C4-2B (cell line): Measurements from ENCODE around the gene BIRC2.

Experiments
- H3K27ac ChIP-seq: fragments of 450-650 bp; 2 replicates; pipeline ENCODE4 v1.5.1; 2017
- CTCF ChIP-seq: fragments of 450-650 bp; conservative IDR thresholded peaks from 2 replicates; pipeline ENCODE4 v1.5.1; 2017; ENCODE audit warnings: mild to moderate bottlenecking
- ZFX ChIP-seq: fragments of 450-650 bp; IDR thresholded peaks from 2 replicates; pipeline ENCODE4 v1.6.1; 2017

BIRC2 gene

DNA sequence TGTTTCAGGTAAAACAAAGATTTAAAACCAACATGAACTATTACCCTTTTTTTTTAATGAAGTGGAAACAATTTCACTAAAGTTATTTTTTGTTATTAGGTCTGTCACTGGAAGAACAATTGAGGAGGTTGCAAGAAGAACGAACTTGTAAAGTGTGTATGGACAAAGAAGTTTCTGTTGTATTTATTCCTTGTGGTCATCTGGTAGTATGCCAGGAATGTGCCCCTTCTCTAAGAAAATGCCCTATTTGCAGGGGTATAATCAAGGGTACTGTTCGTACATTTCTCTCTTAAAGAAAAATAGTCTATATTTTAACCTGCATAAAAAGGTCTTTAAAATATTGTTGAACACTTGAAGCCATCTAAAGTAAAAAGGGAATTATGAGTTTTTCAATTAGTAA is 30.9 kb downstream of the BIRC2 start:
- no peak for TF ChIP-seq ZFX
- TF ChIP-seq CTCF, result no peak
- no peak overlapping the region for H3K27ac ChIP-seq

DNA sequence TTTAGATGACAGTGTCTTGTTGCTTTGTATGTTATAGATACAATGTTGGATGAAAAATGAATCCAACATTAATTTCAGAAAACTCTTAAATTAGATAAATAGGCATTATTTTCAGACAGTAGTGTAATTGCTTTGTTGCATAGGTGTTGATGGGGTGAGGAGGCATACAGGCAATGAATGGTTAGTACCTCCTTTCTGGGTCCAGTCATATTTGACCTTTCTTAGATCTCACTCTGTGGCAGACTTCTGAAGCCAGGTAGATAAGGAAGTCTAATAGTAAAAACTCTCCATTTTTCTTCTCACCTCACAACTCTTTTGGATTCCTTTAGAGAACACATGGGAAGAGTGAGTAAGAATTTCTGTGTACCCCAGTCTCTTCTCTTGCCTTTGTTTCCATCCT is 31.8 kb downstream of the BIRC2 start:
- TF ChIP-seq CTCF (no peak), ZFX (no peak)
- no peak overlapping the region for H3K27ac ChIP-seq

DNA sequence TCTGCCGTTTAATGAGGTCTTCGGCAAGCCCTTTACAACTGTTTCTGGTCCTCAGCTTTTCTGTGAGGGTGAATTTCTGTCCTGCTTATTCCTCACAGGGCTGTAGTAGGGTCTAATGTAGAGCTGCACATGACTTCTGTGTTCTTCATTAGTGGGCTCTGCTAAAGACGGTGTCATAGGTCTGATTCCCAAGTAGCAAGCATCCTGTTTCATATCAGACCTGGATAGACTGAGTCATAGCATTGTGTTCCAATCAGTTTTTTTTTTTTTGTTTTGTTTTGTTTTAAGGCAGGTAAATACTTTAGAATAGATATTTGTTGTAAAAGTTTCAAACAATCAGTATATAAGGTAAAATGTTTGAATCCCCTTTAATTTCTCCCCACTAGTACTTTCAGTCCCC is 35.4 kb downstream of the BIRC2 start:
- no peak overlapping the region for H3K27ac ChIP-seq
- TF ChIP-seq ZFX (no peak), CTCF (no peak)

DNA sequence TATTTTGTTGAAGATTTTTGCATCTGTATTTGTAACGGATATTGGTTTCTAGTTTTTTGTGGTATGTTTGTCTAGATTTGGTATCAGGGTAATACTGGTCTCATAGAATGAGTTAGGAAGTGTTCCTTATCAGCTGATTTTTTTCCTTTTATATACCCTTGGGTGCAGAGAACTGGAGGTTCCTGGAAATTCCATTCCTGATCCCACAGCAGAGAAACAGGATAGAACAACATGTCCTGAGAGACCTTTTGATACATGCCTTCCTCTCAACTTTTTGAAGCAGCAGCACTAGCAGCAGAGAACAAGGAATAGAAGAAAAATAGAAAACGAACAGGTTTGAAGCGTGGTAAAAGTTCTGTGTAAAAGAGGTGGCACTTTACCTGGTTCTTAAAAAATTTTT is 36.8 kb downstream of the BIRC2 start:
- TF ChIP-seq ZFX, result no peak
- TF ChIP-seq CTCF, result no peak
- H3K27ac ChIP-seq, result no peak overlapping the region

DNA sequence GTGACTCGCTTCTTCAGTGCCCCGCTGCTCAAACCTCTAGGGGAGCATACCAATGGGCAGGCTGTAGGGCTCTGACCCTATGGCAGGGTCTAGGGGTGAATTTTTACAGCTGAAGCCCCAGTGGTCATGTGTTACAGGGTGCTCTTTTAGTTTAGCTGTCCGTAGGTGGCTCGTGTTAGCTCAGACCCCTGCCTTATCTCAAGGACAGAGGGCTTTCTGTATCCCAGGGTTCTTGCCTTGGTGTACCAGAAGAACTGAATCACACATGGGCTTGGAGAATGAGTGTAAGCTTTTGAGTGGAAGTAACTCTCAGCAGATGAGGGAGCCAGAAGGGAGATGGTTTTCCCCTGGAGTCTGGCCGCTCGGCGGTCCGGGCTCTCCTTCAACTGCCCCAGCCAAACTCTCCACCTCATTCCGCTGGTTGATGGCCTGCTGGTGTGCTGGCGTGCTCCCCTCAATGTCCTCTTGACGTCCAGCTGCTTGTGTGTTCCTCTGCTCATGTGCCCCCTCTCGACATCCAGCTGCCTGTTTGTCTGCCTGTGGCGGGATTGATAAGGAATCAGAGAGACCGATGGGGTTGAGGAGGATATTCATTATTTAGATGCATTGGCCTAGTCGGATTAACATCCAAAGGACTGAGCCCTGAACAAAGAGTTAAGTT is 37.5 kb downstream of the BIRC2 start:
- no peak overlapping the region for H3K27ac ChIP-seq
- TF ChIP-seq CTCF (no peak), ZFX (no peak)

GRCh38 chr11:102385085-102386007 is 38.3 kb downstream of the BIRC2 start:
- no peak overlapping the region for H3K27ac ChIP-seq
- no peak for TF ChIP-seq ZFX
- no peak for TF ChIP-seq CTCF

- TF ChIP-seq ZFX (no peak), CTCF (no peak)
- H3K27ac ChIP-seq, result no peak overlapping the region
Measured at GRCh38 chr11:102386136-102386734, 39.2 kb downstream of the BIRC2 start.
